Astrocyte (in vitro differentiated cells and primary cell): ENCODE data around the gene TMEM271.
"Not testable (repeated sequence)": the region's sequence is repeated elsewhere in the genome, so short reads cannot be mapped to it uniquely, and the experiment has no call there.

ENCODE experiments used
- CTCF ChIP-seq: IDR thresholded peaks from 2 replicates; pipeline ENCODE4 v1.5.1; 2011; ENCODE audit warnings: low read depth, mild to moderate bottlenecking, inconsistent platforms, low read length, moderate library complexity; ENCODE audit not compliant: insufficient read depth
- EZH2 ChIP-seq: IDR thresholded peaks from 2 replicates; pipeline ENCODE4 v1.6.1; 2012; ENCODE audit warnings: mild to moderate bottlenecking, low read length, inconsistent platforms; ENCODE audit not compliant: insufficient read depth

GRCh38 chr4:592178-592577, 16.1 kb upstream of the TMEM271 start:
- TF ChIP-seq CTCF, EZH2: not testable (repeated sequence)
